Body of pancreas (tissue), 4 donors: Measurements from ENCODE around the gene GIGYF1. TPM values are rescaled to one million over a fixed set of nuclear protein-coding genes. Genes with fewer than 3 reads are reported as not detected.

Experiments used
- ATAC-seq: fragments of 150-250 bp; one replicate; pipeline ENCODE4 v1.9.1; 2016
- DNase-seq, 4 donors: peaks; one replicate each; pipeline ENCODE4 v3.0.0-alpha.2; 2019
- H3K27ac ChIP-seq, 4 donors: fragments of 200-600 bp; sonication (generic); 1 replicate in 3 of 4; 2 replicates in 1 of 4; pipeline versions ENCODE4 v1.5.1 to v1.6.1; 2016 to 2019; ENCODE audit warnings: mild to moderate bottlenecking in 1 of 4, mixed read lengths in 1 of 4, moderate library complexity in 1 of 4
- H3K27me3 ChIP-seq, 2 donors: fragments of 200-600 bp; sonication (generic); one replicate each; pipeline ENCODE4 v1.6.0; 2016; ENCODE audit warnings: mild to moderate bottlenecking in 1 of 2
- H3K36me3 ChIP-seq, 2 donors: fragments of 200-600 bp; sonication (generic); replicated peaks in 1 of 2; 2 replicates each; pipeline ENCODE4 v1.5.1; 2016; ENCODE audit warnings: low read depth in 2 of 2; ENCODE audit not compliant: insufficient read depth in 1 of 2
- H3K4me1 ChIP-seq: fragments of 200-600 bp; sonication (generic); one replicate; pipeline ENCODE4 v1.6.0; 2016
- H3K4me3 ChIP-seq, 2 donors: fragments of 200-600 bp; sonication (generic); 1 replicate in 1 of 2; 2 replicates in 1 of 2; pipeline ENCODE4 v1.5.1; 2016 to 2019
- H3K9me3 ChIP-seq, 3 donors: fragments of 200-600 bp; sonication (generic); 1 replicate in 2 of 3; 2 replicates in 1 of 3; pipeline ENCODE4 v1.5.1; 2016
- POLR2A ChIP-seq, 3 donors: fragments of 450-650 bp; IDR thresholded peaks; one replicate each; pipeline ENCODE4 v1.6.1; 2016; ENCODE audit warnings: antibody characterized with exemption in 3 of 3, mild to moderate bottlenecking in 2 of 3
- WGBS, 2 donors: methylation state at CpG; one replicate each; pipeline ENCODE4 v1.1.5; 2017; 5-methylcytosine and 5-hydroxymethylcytosine counted together
- intact Hi-C: fragments of 100-400 bp; cut with DNase I; formaldehyde crosslinking; loops from one replicate; pipeline ENCODE4 v1.15.1; 2023
- total RNA-seq, 2 donors: library from RNA; depleted of rRNA; stranded (reverse); fragments of >200 nt; gene quantifications; one replicate each; pipeline ENCODE4 v1.1.0, GENCODE V29; 2016
- TF ChIP-seq, protein P1 (sequence below), 7 experiments: fragments of 450-650 bp in 4 of 7; fragments of 200-600 bp in 3 of 7; sonication (generic) in 3 of 7; IDR thresholded peaks; one replicate each; pipeline ENCODE4 v1.5.1; 2016 to 2019; ENCODE audit warnings: antibody characterized with exemption in 7 of 7

GIGYF1 gene
- total RNA-seq, 2 donors from 2014 or later: 25.2 to 49.4 TPM

DNA sequence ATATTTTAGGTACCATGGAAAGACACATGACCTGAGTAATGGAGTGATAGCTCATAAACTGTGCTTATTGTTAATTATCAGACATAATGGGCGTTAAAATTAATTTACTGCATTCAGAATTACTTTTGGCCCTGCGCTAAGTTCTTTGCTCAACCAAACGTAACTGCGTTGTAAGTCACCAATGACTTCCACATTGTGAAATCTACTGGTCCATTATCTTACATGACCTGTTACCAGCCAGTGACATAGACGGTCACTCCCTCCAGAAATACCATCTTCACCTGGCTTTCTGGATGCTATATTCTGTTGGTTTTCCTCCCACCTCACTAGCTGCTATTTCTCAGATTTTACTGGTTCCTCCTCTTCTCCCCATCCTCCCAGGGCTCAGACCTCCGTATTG lies 5.0 kb upstream of the GIGYF1 start:
- Histone ChIP-seq H3K36me3 (no peaks in the 10 kb centered on the region), H3K4me3 (no peak overlapping the region), H3K27ac (no peak overlapping the region), H3K9me3 (no peaks in the 10 kb centered on the region), H3K27me3 (no peaks in the 10 kb centered on the region), H3K4me1 (peaks cover 5% of the 10 kb centered on the region)
- intact Hi-C loops: no loop called here
- DNase-seq (no peak), ATAC-seq (no peak)
- 57 to 62% methylated on average over 5 to 6 of the region's 6 CpGs for WGBS, 2 donors
- TF ChIP-seq, protein P1, sequence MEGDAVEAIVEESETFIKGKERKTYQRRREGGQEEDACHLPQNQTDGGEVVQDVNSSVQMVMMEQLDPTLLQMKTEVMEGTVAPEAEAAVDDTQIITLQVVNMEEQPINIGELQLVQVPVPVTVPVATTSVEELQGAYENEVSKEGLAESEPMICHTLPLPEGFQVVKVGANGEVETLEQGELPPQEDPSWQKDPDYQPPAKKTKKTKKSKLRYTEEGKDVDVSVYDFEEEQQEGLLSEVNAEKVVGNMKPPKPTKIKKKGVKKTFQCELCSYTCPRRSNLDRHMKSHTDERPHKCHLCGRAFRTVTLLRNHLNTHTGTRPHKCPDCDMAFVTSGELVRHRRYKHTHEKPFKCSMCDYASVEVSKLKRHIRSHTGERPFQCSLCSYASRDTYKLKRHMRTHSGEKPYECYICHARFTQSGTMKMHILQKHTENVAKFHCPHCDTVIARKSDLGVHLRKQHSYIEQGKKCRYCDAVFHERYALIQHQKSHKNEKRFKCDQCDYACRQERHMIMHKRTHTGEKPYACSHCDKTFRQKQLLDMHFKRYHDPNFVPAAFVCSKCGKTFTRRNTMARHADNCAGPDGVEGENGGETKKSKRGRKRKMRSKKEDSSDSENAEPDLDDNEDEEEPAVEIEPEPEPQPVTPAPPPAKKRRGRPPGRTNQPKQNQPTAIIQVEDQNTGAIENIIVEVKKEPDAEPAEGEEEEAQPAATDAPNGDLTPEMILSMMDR (IDR thresholded peaks at IDR 0.05): no peak
- no peak for TF ChIP-seq POLR2A (IDR thresholded peaks at IDR 0.05)

DNA sequence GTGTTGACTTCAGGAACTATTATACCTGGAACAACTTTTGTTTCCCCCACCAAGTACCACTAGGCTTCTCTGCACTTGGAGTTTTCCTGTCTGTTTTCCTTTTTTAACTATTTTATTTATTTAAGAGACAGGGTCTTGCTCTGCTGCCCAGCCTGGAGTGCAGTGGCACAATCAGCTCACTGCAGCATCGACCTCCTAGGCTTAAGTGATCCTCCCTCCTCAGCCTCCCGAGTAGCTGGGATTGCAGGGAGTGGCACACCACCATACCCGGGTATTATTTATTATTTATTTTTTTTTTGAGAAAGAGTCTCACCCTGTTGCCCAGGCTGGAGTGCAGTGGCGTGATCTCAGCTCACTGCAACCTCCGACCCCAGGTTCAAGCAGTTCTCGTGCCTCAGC lies 2.1 kb upstream of the GIGYF1 start:
- Histone ChIP-seq H3K27ac (peak overlapping the region in 1 of 4 donors; percentile 2), H3K27me3 (no peaks in the 10 kb centered on the region), H3K4me3 (no peak overlapping the region), H3K36me3 (no peaks in the 10 kb centered on the region), H3K9me3 (no peaks in the 10 kb centered on the region), H3K4me1 (peaks cover 27% of the 10 kb centered on the region)
- TF ChIP-seq, protein P1 (IDR thresholded peaks at IDR 0.05): no peak
- TF ChIP-seq POLR2A (IDR thresholded peaks at IDR 0.05): no peak
- DNase-seq (no peak), ATAC-seq (no peak)
- 65 to 83% methylated on average over 5 to 6 of the region's 6 CpGs for WGBS, 2 donors
- intact Hi-C loops: no loop called here

DNA sequence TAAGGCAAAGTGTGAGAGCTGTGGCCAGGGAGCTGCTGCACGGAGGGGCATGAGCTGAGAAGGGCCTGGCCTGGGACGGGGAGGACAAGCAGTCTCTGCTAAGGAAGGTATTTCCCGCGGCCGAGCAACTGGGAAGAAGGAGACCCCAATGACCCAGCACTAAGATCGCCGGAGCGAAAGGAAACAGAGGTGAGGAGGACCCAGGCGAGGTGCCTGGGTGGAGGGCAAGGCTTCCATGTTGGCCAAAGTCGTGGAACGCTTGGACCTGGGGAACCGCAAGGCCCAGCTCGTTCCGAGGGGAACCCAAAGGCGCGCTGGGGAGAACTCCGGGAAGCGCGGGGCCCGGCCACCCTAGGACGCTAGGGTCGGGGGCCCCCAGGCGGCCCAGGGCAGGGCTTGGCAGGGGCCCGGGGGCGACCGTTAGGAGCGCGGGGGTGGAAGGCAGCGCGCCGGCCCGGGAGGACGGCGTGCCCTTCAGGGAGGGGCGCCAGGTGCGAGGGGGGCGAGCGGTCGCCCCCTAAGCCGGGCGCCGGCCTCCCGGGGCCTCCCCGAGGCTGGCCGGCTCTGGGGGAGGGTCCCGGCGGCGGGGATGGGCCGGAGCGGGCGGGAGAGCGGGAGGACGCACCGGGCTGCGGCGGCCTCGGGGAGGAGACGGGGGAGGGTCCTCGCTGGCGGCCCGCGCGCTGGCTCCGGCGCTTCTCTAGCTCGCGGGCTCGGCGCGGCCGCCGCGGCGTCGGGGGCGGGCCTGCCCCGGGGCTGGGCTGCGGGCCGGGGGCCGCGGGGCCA lies 545 bp downstream of the GIGYF1 start:
- peaks cover 49% of the 10 kb centered on the region for H3K4me1 ChIP-seq
- ATAC-seq (peak; percentile 53), DNase-seq (peak in 2 of 4 donors; percentile 18 to 19)
- H3K36me3 ChIP-seq: no peaks in the 10 kb centered on the region
- peak overlapping the region; percentile 60 to 86 for H3K4me3 ChIP-seq
- peak overlapping the region; percentile 54 to 85 (median 72) for H3K27ac ChIP-seq
- WGBS, 2 donors: 1% methylated on average over 8 to 56 of the region's 81 CpGs
- no peaks in the 10 kb centered on the region for H3K27me3 ChIP-seq
- TF ChIP-seq, protein P1 (IDR thresholded peaks at IDR 0.05): no peak
- TF ChIP-seq POLR2A (IDR thresholded peaks at IDR 0.05): no peak
- intact Hi-C loops: no loop called here
- no peaks in the 10 kb centered on the region for H3K9me3 ChIP-seq

DNA sequence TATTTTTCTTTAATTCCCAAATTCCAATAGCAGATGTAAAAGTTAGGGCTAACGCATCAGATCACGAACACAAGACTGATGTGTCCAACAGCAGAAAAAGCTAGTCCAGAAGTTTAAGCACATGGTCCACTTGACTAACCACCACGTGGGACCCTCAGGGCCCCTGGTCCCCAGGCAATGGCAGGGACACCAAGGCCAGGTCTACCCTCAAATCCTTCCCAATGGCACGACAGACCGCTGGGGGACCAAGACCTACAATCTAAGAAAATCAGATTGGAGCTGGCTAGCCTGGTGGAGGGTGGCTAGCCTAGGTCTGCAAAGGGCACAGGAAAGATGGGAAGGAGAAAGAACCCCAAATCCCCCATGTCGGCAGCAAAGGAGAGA lies 1.5 kb downstream of the GIGYF1 start:
- TF ChIP-seq POLR2A (IDR thresholded peaks at IDR 0.05): no peak
- TF ChIP-seq, protein P1 (IDR thresholded peaks at IDR 0.05): no peak
- H3K4me1 ChIP-seq: peaks cover 56% of the 10 kb centered on the region
- no peaks in the 10 kb centered on the region for H3K9me3 ChIP-seq
- intact Hi-C loops: no loop called here
- no peak overlapping the region for H3K4me3 ChIP-seq
- DNase-seq (no peak), ATAC-seq (no peak)
- 51 to 63% methylated on average over 6 of the region's 6 CpGs for WGBS, 2 donors
- H3K27ac ChIP-seq: peak overlapping the region in 3 of 4 donors; percentile 70 to 85 (median 73)
- peaks cover 0 to 7% of the 10 kb centered on the region in 2 donors for H3K36me3 ChIP-seq
- H3K27me3 ChIP-seq: no peaks in the 10 kb centered on the region
